Measurements from ENCODE around the gene HPF1. TPM values are rescaled to one million over a fixed set of nuclear protein-coding genes. Genes with fewer than 3 reads are reported as not detected.

The HPF1 gene
- total and polyA plus RNA-seq, 2 of the 13 experiments (the other 11 are each of a cell fraction or from before 2014, with no cell fraction given) = 5.1 to 14.8 TPM

GRCh38 chr4:169757575-169758184 is at the start of gene HPF1 (continued):
- TF ChIP-seq JUND (CRISPR knock-in tag; IDR thresholded peaks at IDR 0.05) (0 out of 2 replicates have a peak, but pooled peaks have one; percentile 19), CBX5 (CRISPR knock-in tag; IDR thresholded peaks at IDR 0.05; ENCODE audit: borderline replicate concordance) (no peak; the same call in 1 of the 2 replicates), SP140L (CRISPR knock-in tag; IDR thresholded peaks at IDR 0.05; ENCODE audit: borderline replicate concordance) (0 out of 2 replicates have a peak, but pooled peaks have one; percentile 27), HIVEP1 (CRISPR knock-in tag; IDR thresholded peaks at IDR 0.05) (no peak; the same call in 1 of the 2 replicates), ZNF747 (CRISPR knock-in tag; IDR thresholded peaks at IDR 0.05; ENCODE audit: borderline replicate concordance) (peak; percentile 68; the same call in 1 of the 2 replicates), ZNF792 (CRISPR knock-in tag; IDR thresholded peaks at IDR 0.05) (peak; percentile 69; the same call in 1 of the 2 replicates), KDM6A (CRISPR knock-in tag; IDR thresholded peaks at IDR 0.05; ENCODE audit: low read depth) (no peak), ZNF616 (CRISPR knock-in tag; IDR thresholded peaks at IDR 0.05; ENCODE audit: low read depth) (no peak), ZNF121 (CRISPR knock-in tag; IDR thresholded peaks at IDR 0.05) (no peak), ATAD3A (CRISPR knock-in tag; IDR thresholded peaks at IDR 0.05) (no peak), ZXDC (CRISPR knock-in tag; IDR thresholded peaks at IDR 0.05) (no peak), TOPORS (CRISPR knock-in tag; IDR thresholded peaks at IDR 0.05) (no peak), FOXA3 (CRISPR knock-in tag; IDR thresholded peaks at IDR 0.05) (0 out of 2 replicates have a peak, but pooled peaks have one; percentile 26), ZNF549 (CRISPR knock-in tag; IDR thresholded peaks at IDR 0.05) (no peak), MXD3 (CRISPR knock-in tag; IDR thresholded peaks at IDR 0.05) (peak; percentile 73; the same call in 1 of the 2 replicates), ISX (CRISPR knock-in tag; conservative IDR thresholded peaks at IDR 0.05) (no peak), TBX2 (CRISPR knock-in tag; IDR thresholded peaks at IDR 0.05; ENCODE audit: borderline replicate concordance) (peak; percentile 88), ZNF570 (CRISPR knock-in tag; IDR thresholded peaks at IDR 0.05; ENCODE audit: borderline replicate concordance) (no peak), NAIF1 (CRISPR knock-in tag; IDR thresholded peaks at IDR 0.05; ENCODE audit: borderline replicate concordance) (no peak), SALL1 (CRISPR knock-in tag; IDR thresholded peaks at IDR 0.05) (no peak), MAZ (IDR thresholded peaks at IDR 0.05; ENCODE audit: borderline replicate concordance, low read depth, low read length) (peak; percentile 71; the same call in 1 of the 2 replicates), MAZ (CRISPR knock-in tag; IDR thresholded peaks at IDR 0.05; ENCODE audit: low read depth) (peak; percentile 70; the same call in 1 of the 2 replicates), THYN1 (CRISPR knock-in tag; IDR thresholded peaks at IDR 0.05; ENCODE audit: borderline replicate concordance, low read depth) (no peak), TFAP4 (IDR thresholded peaks at IDR 0.05; ENCODE audit: borderline replicate concordance, low read depth) (peak; percentile 47; the same call in 1 of the 2 replicates)
- TF ChIP-seq, protein P1, sequence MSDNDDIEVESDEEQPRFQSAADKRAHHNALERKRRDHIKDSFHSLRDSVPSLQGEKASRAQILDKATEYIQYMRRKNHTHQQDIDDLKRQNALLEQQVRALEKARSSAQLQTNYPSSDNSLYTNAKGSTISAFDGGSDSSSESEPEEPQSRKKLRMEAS (IDR thresholded peaks at IDR 0.05) = peak; percentile 74; the same call in 1 of the 2 replicates
- TF ChIP-seq, protein P2, sequence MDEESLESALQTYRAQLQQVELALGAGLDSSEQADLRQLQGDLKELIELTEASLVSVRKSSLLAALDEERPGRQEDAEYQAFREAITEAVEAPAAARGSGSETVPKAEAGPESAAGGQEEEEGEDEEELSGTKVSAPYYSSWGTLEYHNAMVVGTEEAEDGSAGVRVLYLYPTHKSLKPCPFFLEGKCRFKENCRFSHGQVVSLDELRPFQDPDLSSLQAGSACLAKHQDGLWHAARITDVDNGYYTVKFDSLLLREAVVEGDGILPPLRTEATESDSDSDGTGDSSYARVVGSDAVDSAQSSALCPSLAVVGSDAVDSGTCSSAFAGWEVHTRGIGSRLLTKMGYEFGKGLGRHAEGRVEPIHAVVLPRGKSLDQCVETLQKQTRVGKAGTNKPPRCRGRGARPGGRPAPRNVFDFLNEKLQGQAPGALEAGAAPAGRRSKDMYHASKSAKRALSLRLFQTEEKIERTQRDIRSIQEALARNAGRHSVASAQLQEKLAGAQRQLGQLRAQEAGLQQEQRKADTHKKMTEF (CRISPR knock-in tag; IDR thresholded peaks at IDR 0.05) = peak; percentile 87

Data from HepG2 (cell line).